ENCODE data around the gene PRRX2. TPM values are rescaled to one million over a fixed set of nuclear protein-coding genes. Genes with fewer than 3 reads are reported as not detected.

PRRX2 gene
- total and polyA plus RNA-seq, 2 experiments from 2014 or later, result 5.8 to 8.3 TPM

- TF ChIP-seq ETS1 (IDR thresholded peaks at IDR 0.05) (no peak), ZNF462 (CRISPR knock-in tag; IDR thresholded peaks at IDR 0.05) (no peak), CREB1 (CRISPR knock-in tag; IDR thresholded peaks at IDR 0.05; ENCODE audit: low read depth) (no peak)
Measured at GRCh38 chr9:129746092-129746777, 80.8 kb downstream of the PRRX2 start (continued).

GRCh38 chr9:129748249-129748648 lies 82.8 kb downstream of the PRRX2 start:
- DNase-seq (ENCODE audit: low spot score) (no peak), ATAC-seq (no peak)
- no peak overlapping the region for H3K27ac ChIP-seq (ENCODE audit: low read depth)
- no peak overlapping the region for H2AFZ ChIP-seq
- Mint-ChIP-seq H3K27ac (no peak overlapping the region), H3K36me3 (ENCODE audit: low read depth) (no peaks in the 10 kb centered on the region), H3K4me3 (no peak overlapping the region), H3K4me1 (peaks cover 15% of the 10 kb centered on the region), H3K9me3 (no peaks in the 10 kb centered on the region), H3K27me3 (ENCODE audit: insufficient read depth, low read depth, poor library complexity) (peaks cover 14% of the 10 kb centered on the region)
- H3K27me3 ChIP-seq (ENCODE audit: insufficient read depth), result no peaks in the 10 kb centered on the region
- H3K4me2 ChIP-seq, result no peak overlapping the region
- H3K4me1 ChIP-seq (ENCODE audit: insufficient read depth), result peaks cover 9% of the 10 kb centered on the region
- H3F3A ChIP-seq (replicated peaks; ENCODE audit: low read depth), result 0 out of 2 replicates have a peak, but pooled peaks cover 1% of the 10 kb centered on the region
- TF ChIP-seq ZNF462 (CRISPR knock-in tag; IDR thresholded peaks at IDR 0.05), result no peak
- TF ChIP-seq NANOG (IDR thresholded peaks at IDR 0.05; ENCODE audit: borderline replicate concordance), result no peak
- no peak for TF ChIP-seq CREB1 (CRISPR knock-in tag; IDR thresholded peaks at IDR 0.05; ENCODE audit: low read depth)
- H3K79me2 ChIP-seq (replicated peaks; ENCODE audit: insufficient read depth), result no peaks in the 10 kb centered on the region
- H4K20me1 ChIP-seq (replicated peaks; ENCODE audit: insufficient read depth), result no peaks in the 10 kb centered on the region
- H3K4me3 ChIP-seq, result no peak overlapping the region
- no peaks in the 10 kb centered on the region for H3K9me2 ChIP-seq (ENCODE audit: insufficient read depth)
- no peaks in the 10 kb centered on the region for H3K36me3 ChIP-seq (ENCODE audit: insufficient read depth)

Measured in GM23338 (cell line).